MM.1S (cell line): ENCODE measurements around the gene MTARC2.
A peak's percentile ranks its signal among the peaks of the same experiment; 100 is the strongest.
"Not testable (repeated sequence)": the region's sequence is repeated elsewhere in the genome, so short reads cannot be mapped to it uniquely, and the experiment has no call there.

Source experiments
- DNase-seq: peaks from one replicate; pipeline ENCODE4 v3.0.0-alpha.2; 2015
- H2AFZ ChIP-seq: fragments of 300-600 bp; sonication (generic); 2 replicates; pipeline ENCODE4 v1.6.0; 2016; ENCODE audit warnings: antibody characterized with exemption, low read length
- H3F3A ChIP-seq: fragments of 300-600 bp; sonication (generic); 2 replicates; pipeline ENCODE4 v1.6.1; 2016; ENCODE audit warnings: mild to moderate bottlenecking, antibody characterized with exemption, low read length, moderate library complexity, mixed read lengths; ENCODE audit not compliant: insufficient read depth
- H3K27ac ChIP-seq: fragments of 300-600 bp; sonication (generic); 2 replicates; pipeline ENCODE4 v1.5.1; 2016; ENCODE audit warnings: mild to moderate bottlenecking, low read length
- H3K27me3 ChIP-seq: fragments of 300-600 bp; sonication (generic); replicated peaks from 2 replicates; pipeline ENCODE4 v1.6.0; 2016; ENCODE audit warnings: low read length; ENCODE audit not compliant: insufficient read depth
- H3K36me3 ChIP-seq: fragments of 300-600 bp; sonication (generic); replicated peaks from 2 replicates; pipeline ENCODE4 v1.6.1; 2016; ENCODE audit warnings: mild to moderate bottlenecking, low read length, mixed read lengths; ENCODE audit not compliant: insufficient read depth
- H3K4me1 ChIP-seq: fragments of 300-600 bp; sonication (generic); 2 replicates; pipeline ENCODE4 v1.6.1; 2016; ENCODE audit warnings: low read length, mixed read lengths
- H3K4me2 ChIP-seq: fragments of 300-600 bp; sonication (generic); 2 replicates; pipeline ENCODE4 v1.6.0; 2016; ENCODE audit warnings: low read depth, low read length
- H3K4me3 ChIP-seq: fragments of 300-600 bp; sonication (generic); 2 replicates; pipeline ENCODE4 v1.5.1; 2016; ENCODE audit warnings: low read length, mixed read lengths
- H3K79me2 ChIP-seq: fragments of 300-600 bp; sonication (generic); 2 replicates; pipeline ENCODE4 v1.6.1; 2016; ENCODE audit warnings: mixed run types, low read length, mixed read lengths
- H3K9ac ChIP-seq: fragments of 300-600 bp; sonication (generic); 2 replicates; pipeline ENCODE4 v1.6.1; 2016; ENCODE audit warnings: low read length, mixed read lengths
- H3K9me2 ChIP-seq: fragments of 300-600 bp; sonication (generic); replicated peaks from 2 replicates; pipeline ENCODE4 v1.6.1; 2016; ENCODE audit warnings: mild to moderate bottlenecking, low read length, mixed read lengths; ENCODE audit not compliant: insufficient read depth
- H3K9me3 ChIP-seq: fragments of 300-600 bp; sonication (generic); replicated peaks from 2 replicates; pipeline ENCODE4 v1.6.1; 2016; ENCODE audit warnings: mild to moderate bottlenecking, low read length, mixed read lengths; ENCODE audit not compliant: insufficient read depth
- H4K20me1 ChIP-seq: fragments of 300-600 bp; sonication (generic); 2 replicates; pipeline ENCODE4 v1.6.1; 2016; ENCODE audit warnings: mild to moderate bottlenecking, low read length, moderate library complexity, mixed read lengths; ENCODE audit not compliant: insufficient read depth
- CTCF ChIP-seq: fragments of 300-600 bp; sonication (generic); IDR thresholded peaks from 2 replicates; pipeline ENCODE4 v1.5.1; 2016; ENCODE audit warnings: antibody characterized with exemption, low read length, mixed read lengths
- EZH2 ChIP-seq: fragments of 300-600 bp; sonication (generic); optimal IDR thresholded peaks from 2 replicates; pipeline ENCODE3; 2017; ENCODE audit warnings: low read depth, mild to moderate bottlenecking, antibody characterized with exemption, low read length, mixed read lengths
- EZH2phosphoT487 ChIP-seq: fragments of 300-600 bp; sonication (generic); IDR thresholded peaks from 2 replicates; pipeline ENCODE4 v1.6.1; 2018; ENCODE audit warnings: antibody characterized with exemption, low read length

MTARC2 gene

DNA sequence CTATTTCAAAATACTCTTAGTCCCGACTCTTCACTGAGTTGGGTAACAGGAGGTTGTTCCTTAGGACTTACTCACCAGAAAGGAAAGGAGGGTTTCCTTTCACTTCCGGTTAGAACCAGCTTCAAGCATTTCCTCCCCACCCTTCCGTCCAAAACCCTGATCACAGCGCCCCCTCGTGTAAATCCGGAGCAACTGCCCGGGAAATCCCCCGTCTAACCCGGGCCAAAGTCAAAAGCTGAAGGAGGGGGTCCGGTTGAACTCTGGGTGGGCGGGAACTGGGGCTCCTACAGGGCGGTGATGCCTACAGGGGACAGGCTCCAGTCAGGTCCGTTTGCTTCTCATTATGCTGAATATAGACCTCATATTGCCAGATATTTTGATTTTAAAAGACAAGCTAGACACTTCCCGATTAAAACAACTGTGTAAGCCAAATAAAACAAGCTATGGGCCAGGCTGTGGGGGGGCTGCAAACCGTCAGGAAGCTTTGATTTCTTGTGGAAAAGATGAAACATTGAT lies 15.0 kb upstream of the MTARC2 start:
- Histone ChIP-seq H3K9me3 (no peaks in the 10 kb centered on the region), H3K4me2 (peak overlapping the region; percentile 78), H3K9ac (peak overlapping the region; percentile 25; the same call in 1 of the 2 replicates), H4K20me1 (no peaks in the 10 kb centered on the region), H3K4me3 (peak overlapping the region; percentile 54), H3F3A (no peaks in the 10 kb centered on the region), H3K27ac (no peak overlapping the region), H3K9me2 (no peaks in the 10 kb centered on the region), H3K79me2 (no peaks in the 10 kb centered on the region), H2AFZ (peak overlapping the region; percentile 82), H3K4me1 (0 out of 2 replicates have a peak, but pooled peaks cover 9% of the 10 kb centered on the region), H3K36me3 (no peaks in the 10 kb centered on the region), H3K27me3 (no peaks in the 10 kb centered on the region)
- DNase-seq, result peak; percentile 82
- TF ChIP-seq EZH2, result no peak
- no peak for TF ChIP-seq EZH2phosphoT487
- TF ChIP-seq CTCF, result peak; percentile 95

DNA sequence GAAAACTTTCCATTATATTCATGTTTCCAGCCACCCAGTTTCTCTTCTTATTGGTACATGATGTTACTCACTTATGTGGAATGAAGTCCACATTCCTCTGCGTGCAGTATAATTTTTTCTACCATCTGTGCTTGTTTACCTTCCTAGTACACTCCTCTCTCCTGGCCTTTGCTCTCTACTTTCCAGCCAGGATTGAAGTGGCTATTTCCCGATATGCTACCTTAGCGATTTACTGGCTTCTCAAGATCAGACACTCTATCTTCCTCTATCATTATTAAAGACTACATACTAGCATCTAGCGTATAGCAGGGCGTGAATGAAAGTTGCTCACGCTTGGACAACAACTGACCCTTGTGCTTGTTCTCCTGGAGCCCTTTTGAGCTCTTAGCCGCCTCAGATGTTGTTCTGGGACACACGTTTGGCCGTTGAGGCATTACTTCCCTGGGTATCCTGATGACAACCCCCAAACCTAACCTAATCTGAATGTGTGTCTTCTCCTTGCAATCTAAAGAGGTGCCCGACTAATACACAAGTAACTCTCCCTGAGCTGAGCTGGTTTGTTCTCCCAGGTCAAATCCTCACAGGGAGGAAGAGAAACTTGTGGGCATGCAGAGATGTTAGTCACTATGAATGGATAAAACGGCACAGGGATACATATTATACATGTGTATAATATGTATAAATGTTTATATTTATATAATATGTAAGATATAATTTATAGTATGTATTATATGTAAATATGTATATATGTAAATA lies 13.4 kb upstream of the MTARC2 start:
- Histone ChIP-seq H3F3A (no peaks in the 10 kb centered on the region), H3K4me3 (no peak overlapping the region), H3K9me3 (no peaks in the 10 kb centered on the region), H3K27me3 (no peaks in the 10 kb centered on the region), H3K27ac (no peak overlapping the region), H2AFZ (no peak overlapping the region), H3K9me2 (no peaks in the 10 kb centered on the region), H3K4me2 (no peak overlapping the region), H3K36me3 (no peaks in the 10 kb centered on the region), H3K9ac (no peak overlapping the region), H3K4me1 (0 out of 2 replicates have a peak, but pooled peaks cover 9% of the 10 kb centered on the region), H3K79me2 (no peaks in the 10 kb centered on the region), H4K20me1 (no peaks in the 10 kb centered on the region)
- TF ChIP-seq EZH2 (no peak), CTCF (no peak), EZH2phosphoT487 (no peak)
- no peak for DNase-seq

- not testable (repeated sequence) for H3K9me2 ChIP-seq, H3K4me1 ChIP-seq, H3K27ac ChIP-seq, H3K9ac ChIP-seq, H3K27me3 ChIP-seq, H3K36me3 ChIP-seq, H3K9me3 ChIP-seq, H4K20me1 ChIP-seq, H3F3A ChIP-seq, H3K79me2 ChIP-seq, H2AFZ ChIP-seq, H3K4me2 ChIP-seq, DNase-seq, H3K4me3 ChIP-seq
Measured at GRCh38 chr1:220736283-220736682, 11.8 kb upstream of the MTARC2 start.

- no peak for DNase-seq
- no peak overlapping the region for H3K4me3 ChIP-seq
- H3K9me3 ChIP-seq, result no peaks in the 10 kb centered on the region
- H4K20me1 ChIP-seq, result no peaks in the 10 kb centered on the region
- H3K9me2 ChIP-seq, result no peaks in the 10 kb centered on the region
- TF ChIP-seq CTCF (no peak), EZH2phosphoT487 (no peak), EZH2 (no peak)
- no peaks in the 10 kb centered on the region for H3K4me1 ChIP-seq
- H2AFZ ChIP-seq, result no peak overlapping the region
- H3K79me2 ChIP-seq, result no peaks in the 10 kb centered on the region
- H3K9ac ChIP-seq, result no peak overlapping the region
- H3K27ac ChIP-seq, result no peak overlapping the region
- no peaks in the 10 kb centered on the region for H3K36me3 ChIP-seq
- no peak overlapping the region for H3K4me2 ChIP-seq
- no peaks in the 10 kb centered on the region for H3K27me3 ChIP-seq
- no peaks in the 10 kb centered on the region for H3F3A ChIP-seq
Measured at GRCh38 chr1:220741349-220741748, 6.8 kb upstream of the MTARC2 start.
